Stimulated activated CD8-positive, alpha-beta memory T cell treated with anti-CD3 and anti-CD28 coated beads, Interleukin-15, amount 100 ng/mL, for 4 hours (primary cell): ENCODE measurements around the gene KICS2.
"Not testable (repeated sequence)": the region's sequence is repeated elsewhere in the genome, so short reads cannot be mapped to it uniquely, and the experiment has no call there.

Experiments
- DNase-seq, 2 donors: peaks; one replicate each; pipeline ENCODE4 v3.0.0-alpha.2; 2020; ENCODE audit warnings: low read depth in 2 of 2

The KICS2 gene

DNA sequence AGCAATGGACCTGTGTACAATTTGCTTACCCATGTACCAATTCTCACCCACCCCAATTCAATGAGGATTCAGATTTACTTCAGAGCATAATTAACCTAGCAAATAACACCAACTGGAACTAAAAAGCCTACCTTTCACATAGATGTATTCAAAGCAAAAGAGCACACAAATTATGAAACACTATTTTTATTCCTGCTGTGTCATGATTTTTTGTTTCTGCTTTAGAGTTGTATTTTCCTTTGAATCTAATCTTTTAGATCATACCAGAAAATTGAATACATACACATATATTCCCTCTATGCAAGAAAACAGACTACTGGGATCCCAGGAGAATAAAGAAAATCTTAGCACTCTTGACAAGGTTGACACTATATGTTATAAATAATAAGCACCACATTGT, 5.9 kb downstream of the KICS2 start:
- DNase-seq = no peak

GRCh38 chr12:64212119-64212746, 9.9 kb downstream of the KICS2 start:
- DNase-seq = no peak

- no peak for DNase-seq
Observed at GRCh38 chr12:64207453-64207852, 14.6 kb downstream of the KICS2 start.

DNA sequence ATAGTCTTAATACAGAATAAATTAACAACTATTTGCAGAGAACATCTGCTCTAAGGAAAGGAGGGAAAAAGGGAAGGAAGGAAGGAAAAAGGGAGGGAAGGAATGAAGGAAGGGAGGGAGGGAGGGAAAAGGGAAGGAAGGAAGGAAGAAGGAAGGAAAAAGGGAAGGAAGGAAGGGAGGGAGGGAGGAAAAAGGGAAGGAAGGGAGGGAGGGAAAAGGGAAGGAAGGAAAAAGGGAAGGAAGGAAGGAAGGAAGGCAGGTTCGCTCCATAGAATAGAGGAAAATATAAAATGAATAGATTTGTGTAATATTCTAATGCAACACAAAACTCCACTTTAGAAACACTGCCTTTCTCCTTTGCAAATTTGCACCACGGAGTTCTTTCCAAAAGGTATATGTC, 16.6 kb downstream of the KICS2 start:
- no peak for DNase-seq

DNA sequence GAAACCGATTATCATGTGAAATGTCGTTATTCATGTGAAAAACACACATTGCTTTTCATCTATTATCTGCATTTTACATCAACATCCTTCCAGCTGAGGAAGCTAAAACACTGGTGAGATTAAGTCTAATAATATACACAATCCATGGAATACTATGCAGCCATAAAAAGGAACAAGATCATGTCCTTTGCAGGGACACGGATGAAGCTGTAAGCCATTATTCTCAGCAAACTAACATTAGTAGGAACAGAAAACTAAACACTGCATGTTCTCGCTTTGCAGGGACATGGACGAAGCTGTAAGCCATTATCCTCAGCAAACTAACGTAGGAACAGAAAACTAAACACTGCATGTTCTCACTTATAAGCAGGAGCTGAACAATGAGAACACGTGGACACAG, 18.3 kb downstream of the KICS2 start:
- no peak for DNase-seq

DNA sequence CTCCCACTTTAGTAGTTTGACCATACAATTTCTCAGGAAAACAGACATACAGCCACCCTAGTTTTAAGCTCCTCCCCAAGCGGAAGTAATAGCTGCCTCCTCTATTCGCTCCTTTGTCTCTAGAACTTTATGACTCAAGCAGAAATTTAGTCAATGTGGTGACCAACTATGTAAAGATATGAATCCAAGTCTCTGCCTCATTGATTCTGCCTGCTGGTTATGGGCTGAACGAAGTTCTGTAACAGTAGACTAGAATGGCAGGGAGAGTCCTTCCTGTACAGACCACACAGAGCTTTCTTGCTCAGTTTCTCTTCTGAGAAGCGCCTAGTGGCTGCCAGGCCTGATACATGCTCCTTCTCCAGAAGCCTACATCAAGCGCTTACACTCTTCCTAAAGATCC, 19.1 kb downstream of the KICS2 start:
- no peak for DNase-seq

DNA sequence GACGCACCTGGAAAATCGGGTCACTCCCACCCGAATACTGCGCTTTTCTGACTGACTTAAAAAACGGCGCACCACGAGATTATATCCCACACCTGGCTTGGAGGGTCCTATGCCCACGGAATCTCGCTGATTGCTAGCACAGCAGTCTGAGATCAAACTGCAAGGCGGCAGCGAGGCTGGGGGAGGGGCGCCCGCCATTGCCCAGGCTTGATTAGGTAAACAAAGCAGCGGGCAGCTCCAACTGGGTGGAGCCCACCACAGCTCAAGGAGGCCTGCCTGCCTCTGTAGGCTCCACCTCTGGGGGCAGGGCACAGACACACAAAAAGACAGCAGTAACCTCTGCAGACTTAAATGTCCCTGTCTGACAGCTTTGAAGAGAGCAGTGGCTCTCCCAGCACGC, 26.3 kb downstream of the KICS2 start:
- not testable (repeated sequence) for DNase-seq

DNA sequence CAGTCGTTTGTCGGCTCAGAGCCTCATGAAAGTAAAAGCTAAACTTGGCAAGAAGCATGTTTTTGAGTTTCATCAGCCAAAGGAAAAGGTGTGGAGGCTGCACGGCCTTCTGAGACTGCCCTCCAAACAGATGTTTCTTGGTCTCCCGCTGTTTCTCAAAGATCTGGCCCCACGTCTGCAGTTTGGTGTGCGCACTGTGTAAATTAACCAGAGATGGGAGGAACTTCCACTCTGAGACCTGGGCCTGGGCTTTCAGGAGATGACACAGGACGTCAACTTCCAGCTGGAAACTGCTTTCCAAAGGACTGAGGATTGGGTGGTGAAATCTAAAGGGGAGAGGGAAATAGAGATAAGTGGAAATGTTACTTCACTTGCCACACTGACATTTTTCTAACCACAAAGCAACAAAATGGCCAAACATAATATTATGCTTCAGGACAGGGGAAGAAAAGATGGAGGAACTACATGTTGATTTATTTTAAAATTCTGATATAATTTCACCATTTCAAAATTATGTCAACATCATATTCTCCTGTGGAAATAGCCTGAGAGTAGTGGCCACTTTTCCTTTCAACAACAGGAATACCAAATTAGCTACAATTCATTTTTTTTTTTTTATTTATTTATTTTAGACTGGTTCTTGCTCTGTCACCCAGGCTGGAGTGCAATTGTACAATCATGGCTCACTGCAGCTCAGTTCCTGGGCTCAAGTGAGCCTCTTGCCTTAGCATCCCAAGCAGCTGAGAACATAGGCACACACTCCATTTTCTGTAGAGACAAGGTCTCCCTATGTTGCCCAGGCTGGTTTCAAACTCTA, 27.6 kb downstream of the KICS2 start:
- DNase-seq = no peak

DNA sequence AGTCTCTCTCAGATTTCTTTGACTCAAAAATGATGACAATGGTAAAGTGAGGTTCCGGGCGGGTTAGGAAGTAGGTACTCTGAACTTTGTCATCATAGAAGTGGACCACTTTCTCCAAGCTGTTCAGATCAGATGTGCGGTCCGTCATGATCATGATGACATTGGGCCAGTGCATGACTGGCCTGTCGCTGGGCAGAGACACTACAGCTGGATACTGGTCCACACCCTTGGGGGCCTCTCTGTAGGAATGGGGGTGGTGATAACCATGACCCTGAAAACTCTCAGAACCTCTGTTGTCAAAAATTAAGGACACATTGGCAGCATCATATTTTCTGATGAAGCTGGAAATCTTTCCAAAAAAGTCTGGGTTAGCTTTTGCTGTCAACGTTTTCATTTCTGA, 28.2 kb downstream of the KICS2 start:
- DNase-seq = no peak

DNA sequence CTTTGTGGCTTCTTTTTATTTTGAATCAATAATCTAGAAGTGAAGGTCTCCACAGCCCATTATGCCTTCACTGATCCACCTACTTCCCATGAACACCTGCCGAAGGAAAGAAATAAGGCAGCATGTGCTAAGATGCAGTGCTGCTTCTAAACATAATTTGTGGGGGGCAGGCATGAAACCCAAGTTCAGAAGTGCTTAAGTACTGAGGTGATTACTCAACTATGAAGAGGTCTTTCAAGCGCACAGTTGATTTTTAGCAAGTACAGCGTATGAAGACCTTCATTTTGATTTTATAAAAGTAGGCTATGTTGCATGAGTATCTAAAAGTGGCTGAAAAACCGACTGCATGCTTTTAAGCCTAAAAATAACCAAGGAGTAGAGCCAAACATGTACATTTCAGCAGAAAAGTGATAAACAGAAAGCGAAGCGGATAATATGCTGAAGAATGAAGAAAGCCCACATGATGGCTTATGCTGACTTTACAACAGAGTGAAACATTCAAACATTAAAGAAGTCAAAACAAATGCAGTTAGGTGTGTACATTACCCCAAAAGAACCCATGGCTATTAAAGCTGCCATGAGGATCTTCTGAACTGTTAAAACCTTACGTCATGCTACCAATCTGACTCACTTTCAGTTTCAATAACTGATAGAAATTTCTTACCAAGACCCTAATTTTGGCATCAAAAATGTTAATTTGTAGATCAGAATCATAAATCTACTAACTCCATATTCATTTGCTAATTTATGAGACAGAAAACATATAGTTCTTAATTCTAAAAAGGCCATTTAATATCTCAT, 29.3 kb downstream of the KICS2 start:
- DNase-seq = no peak

DNA sequence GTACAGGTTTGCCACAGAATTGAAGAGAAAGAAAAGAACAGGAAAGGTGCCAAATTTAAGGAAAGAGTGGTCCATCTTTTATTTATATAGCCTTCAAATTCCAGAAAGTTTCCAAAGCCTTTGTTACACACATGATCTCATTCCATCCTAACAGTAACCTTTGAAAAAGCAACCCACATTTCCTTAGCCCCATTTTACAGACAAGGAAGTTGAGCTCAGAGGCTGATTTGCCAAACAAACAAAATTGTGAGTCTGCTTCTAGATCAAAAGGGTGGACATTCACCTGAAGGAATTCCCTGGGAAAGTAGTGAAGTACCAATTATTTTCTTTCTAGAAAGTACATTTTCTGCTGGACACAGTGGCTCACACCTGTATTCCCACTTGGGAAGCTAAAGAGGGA, 32.0 kb downstream of the KICS2 start:
- no peak for DNase-seq

- DNase-seq = no peak
Observed at GRCh38 chr12:64189530-64189929, 32.6 kb downstream of the KICS2 start.

- DNase-seq = no peak
Observed at GRCh38 chr12:64187794-64188193, 34.3 kb downstream of the KICS2 start.

DNA sequence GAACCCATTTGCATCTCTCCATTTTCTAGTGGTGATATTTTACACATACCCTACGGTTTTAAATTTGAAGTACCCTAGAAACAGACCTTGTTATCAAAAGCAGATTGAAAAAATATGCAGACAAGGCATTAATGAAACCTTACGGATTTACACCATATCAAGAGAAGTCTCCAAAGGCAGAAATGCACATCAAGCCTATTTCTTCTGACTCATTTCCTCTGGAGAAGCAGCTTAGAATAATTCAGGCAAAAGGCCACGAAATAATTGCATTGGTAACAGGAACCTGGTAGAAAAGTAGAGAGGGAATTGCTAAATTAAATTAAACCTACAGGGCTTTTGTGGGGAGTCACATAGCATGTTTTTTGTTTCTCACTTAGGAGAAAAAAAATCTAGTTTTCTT, 34.7 kb downstream of the KICS2 start:
- DNase-seq = no peak

DNA sequence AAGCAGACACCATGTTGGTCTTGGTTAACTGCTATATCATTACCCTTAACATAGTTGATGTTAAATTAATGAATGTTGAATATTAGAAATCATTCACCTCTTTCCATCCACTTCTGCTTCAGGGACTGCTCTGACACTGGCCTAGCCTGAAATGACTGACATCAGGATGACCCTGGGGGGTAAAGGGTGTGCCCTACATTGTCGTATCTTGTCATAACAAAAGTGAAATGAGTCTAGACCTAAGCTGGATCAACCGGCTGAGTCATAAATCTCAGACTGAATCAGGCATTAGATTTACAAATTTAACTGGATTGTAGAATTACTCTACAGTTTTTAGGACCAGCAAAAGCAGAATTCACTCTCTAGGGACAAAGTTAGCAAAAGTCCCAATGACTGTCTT, 35.3 kb downstream of the KICS2 start:
- DNase-seq = no peak

DNA sequence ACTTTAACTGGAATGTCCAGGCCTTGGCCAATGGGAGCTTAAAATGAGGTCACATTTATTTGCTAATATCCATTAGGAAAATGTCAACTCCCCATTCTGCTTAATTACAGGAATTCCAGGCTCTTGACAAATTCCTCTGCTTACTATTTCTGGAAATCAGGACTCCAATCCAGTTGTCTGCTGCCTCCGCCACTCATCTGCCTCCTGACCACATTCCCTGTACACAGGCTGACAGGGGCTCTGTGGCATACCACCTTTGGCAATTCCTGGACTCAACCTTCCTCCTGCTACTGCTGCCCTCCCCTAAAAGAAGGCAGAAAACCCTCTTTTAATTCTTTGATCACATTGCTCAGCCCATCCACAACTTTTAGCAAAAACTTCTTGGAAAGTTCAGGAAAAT, 37.9 kb downstream of the KICS2 start:
- no peak for DNase-seq

DNA sequence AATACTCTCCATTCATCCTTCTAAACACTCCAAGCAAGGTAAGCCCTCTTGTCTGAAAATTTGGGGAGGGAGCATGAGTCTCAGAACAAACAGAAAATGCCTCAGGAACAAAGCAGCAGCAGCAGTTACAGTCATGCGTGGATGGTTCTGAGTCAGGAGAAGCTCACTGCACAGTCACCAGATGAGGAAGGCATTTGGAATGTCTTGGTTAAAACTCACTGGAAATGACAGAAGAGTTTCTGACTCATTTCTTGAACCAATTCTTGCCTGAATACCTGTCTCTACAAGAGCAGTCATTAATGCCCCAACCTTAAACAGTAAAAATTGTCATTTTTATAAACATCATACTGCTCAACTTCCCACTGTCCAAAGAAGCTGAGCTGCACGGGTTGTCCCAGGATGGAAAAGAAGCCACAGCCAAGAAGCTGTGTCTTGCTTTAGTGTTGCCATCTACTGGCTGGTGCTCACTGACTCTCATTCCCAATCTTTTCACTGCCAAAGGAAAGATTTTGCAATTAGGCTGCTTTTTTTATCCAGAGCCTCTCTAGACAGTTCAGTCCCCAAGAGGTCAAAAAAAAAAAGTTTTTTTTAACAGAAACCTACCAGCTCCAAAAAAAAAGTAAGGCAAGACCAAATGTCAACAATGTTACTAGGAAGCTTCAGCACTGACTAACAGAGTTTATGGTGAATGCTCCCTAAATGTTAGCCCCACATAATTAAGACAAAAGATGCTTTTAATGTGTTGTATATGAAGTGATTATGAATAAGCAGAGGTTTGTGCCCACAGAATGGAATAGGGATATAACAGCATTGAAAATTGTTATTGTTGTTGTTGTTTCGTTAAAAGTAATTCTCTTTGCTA, 40.4 kb downstream of the KICS2 start:
- no peak for DNase-seq

DNA sequence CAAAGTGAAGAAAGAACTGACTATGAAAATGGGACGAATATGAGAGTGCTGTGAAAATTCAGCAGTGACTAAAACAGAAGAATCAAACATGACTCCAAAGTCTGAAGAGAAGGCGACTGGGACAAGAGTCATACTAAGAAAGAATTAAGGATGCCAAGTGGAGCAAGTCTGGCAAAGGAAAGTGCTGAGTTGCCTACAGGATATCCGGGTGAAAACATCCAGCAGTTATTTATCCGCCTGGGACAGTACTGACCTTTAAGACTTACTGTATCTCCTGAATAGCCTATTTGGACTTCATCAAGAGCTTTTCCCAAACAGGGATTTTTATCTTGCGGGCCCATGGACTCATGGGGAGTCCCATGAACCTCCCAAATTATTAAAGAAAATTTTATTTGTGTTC, 41.1 kb downstream of the KICS2 start:
- DNase-seq = no peak

DNA sequence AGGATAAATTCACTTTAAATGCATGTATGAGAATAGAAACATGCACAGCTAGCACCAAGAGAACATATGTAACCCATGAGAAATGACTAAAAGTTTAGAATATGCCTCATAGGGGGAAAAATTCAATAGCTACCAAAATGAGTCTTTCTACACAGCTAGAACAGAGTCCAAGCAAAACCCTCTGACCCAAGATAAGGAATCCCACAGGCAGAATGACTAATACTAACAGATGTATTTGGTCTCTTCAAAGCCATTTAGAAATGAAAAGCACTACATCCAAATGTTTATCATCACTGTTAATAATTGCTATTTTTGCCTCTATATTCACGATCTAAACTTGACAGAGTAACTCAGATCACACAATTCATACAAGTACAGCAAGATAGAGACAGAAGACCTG, 44.0 kb downstream of the KICS2 start:
- DNase-seq = no peak

GRCh38 chr12:64177001-64177400, 45.1 kb downstream of the KICS2 start:
- no peak for DNase-seq

- DNase-seq = no peak
Observed at GRCh38 chr12:64175254-64175945, 46.7 kb downstream of the KICS2 start.
